GM19438 (cell line): ENCODE results near the gene AMZ2.
A peak's percentile ranks its signal among the peaks of the same experiment; 100 is the strongest.
"Not testable (repeated sequence)": the region's sequence is repeated elsewhere in the genome, so short reads cannot be mapped to it uniquely, and the experiment has no call there.

Source experiments
- ATAC-seq: cut with Tn5 transposase; IDR thresholded peaks from one replicate; pipeline ENCODE4 v1.9.1; 2021; ENCODE audit warnings: low read depth; ENCODE audit not compliant: unreplicated experiment

The AMZ2 gene

DNA sequence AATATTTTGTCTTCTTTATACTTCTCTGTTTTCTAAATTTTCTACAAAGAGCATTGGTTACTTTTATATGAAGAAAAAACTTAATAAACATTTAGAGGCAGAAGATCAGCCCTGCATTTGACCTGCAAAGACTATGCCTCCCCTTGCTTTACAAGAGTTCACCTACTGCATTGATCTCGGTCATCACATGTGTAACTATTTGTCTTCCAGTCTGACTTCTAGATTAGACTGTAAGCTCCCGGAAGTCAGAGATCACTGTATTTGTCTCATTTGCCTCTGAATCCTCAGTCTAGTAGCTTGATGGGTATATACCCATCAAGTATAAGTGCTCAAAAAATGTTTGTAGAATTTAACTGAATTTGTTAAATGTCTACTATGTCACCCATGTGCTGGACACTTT lies 27.7 kb upstream of the AMZ2 start:
- not testable (repeated sequence) for ATAC-seq

DNA sequence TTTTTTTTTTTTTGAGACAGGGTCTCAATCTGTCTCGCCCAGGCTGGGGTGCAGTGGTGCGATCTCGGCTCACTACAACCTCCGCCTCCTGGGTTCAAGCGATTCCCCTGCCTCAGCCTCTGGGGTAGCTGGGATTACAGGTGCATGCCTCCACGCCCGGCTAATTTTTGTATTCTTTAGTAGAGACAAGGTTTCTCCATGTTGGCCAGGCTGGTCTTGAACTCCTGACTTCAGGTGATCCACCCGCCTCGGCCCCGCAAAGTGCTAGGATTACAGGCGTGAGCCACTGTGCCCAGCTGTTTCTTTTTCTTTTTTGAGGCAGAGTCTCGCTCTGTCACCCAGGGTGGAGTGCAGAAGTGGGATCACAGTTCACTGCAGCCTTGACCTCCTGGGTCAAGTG lies 27.1 kb upstream of the AMZ2 start:
- not testable (repeated sequence) for ATAC-seq

- no peak for ATAC-seq
Measured at GRCh38 chr17:68221786-68222185, 26.1 kb upstream of the AMZ2 start.

DNA sequence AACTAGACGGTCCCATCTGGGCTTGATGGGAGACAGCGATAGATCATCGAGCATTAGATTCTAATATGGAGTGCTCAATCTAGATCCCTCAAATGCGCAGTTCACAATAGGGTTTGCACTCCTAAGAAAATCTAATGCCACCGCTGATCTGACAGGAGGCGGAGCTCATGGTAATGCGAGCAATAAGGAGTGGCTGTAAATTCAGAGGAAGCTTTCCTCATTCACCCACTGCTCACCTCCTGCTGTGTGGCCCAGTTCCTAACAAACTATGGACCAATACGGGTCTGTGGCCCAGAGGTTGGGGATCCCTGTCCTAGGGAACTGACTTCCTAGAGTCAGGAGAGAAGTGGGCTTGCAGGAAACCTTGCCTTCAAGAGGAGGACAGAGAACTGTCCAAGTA lies 25.2 kb upstream of the AMZ2 start:
- no peak for ATAC-seq

GRCh38 chr17:68225055-68225454 lies 22.8 kb upstream of the AMZ2 start:
- not testable (repeated sequence) for ATAC-seq

DNA sequence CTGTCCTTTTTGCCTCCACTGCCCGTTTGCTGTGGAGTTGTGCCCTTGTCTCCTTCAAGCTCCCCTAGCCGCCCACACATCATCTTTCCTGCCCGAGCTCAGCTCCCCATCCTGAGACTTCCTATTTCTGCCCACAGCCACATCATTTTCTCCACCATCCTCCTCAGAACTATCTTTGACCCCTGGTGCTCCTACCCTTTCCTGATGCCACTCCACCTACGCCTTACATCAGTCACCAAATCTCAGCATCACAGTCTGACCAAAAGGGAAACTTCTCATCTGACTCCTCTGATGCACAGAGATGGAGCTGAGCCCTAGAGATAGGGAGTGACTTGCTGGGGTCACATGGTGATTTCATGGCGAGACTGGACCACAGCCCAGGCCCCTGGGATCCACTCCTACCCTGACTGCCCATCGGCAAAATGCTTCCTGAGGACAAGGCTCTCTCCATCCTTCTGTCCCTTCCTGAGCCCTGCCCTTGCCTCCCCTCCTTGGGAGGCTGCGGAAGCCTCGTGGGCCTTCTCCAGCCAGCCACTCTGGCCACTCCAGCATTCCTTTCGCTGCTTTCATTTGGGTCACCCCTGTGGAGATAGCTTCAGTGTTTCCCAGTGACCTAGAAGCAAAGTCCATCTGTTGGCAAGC lies 19.7 kb upstream of the AMZ2 start:
- ATAC-seq: not testable (repeated sequence)

GRCh38 chr17:68228817-68229570 lies 18.8 kb upstream of the AMZ2 start:
- ATAC-seq: no peak

DNA sequence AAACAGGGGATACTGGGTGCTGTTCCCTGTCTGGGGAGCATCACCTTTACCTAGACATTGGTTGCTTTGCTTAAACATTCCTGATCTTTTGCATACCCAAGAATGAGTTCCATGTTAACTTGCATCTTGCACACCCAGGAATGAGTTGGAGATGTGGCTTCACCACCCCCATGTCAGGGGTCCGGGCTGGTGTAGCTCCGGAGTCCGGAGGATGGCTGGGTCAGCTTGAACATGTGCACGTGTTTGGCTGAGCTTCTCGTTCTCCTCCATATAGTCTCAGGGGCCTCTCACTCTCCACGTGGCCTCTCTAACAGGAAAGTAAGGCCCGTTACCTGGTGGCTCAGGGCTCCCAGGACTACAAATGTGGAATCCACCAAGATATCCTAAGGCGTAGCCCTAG lies 18.2 kb upstream of the AMZ2 start:
- ATAC-seq: no peak

- ATAC-seq: not testable (repeated sequence)
Measured at GRCh38 chr17:68231131-68231530, 16.7 kb upstream of the AMZ2 start.

- ATAC-seq: no peak
Measured at GRCh38 chr17:68231541-68231940, 16.3 kb upstream of the AMZ2 start.

DNA sequence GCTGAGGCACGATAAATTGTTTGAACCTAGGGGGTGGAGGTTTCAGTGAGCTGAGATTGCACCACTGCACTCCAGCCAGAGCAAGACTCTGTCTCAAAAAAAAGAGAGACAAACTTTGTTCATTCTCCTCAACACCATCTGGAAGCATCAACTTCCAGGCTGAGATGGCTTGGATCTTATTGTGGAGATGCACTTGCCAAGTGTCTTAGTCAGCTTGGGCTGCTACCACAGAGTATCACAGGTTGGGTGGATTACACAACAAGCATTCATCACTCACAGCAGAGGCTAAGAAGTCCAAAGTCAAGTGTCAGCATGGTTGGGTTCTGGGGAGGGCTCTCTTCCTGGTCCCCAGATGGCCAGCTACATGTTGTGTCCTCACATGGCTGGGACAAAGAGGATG lies 15.1 kb upstream of the AMZ2 start:
- ATAC-seq: not testable (repeated sequence)

- ATAC-seq: not testable (repeated sequence)
Measured at GRCh38 chr17:68234726-68235335, 13.0 kb upstream of the AMZ2 start.

- not testable (repeated sequence) for ATAC-seq
Measured at GRCh38 chr17:68235336-68235791, 12.5 kb upstream of the AMZ2 start.

GRCh38 chr17:68237369-68238163 lies 10.3 kb upstream of the AMZ2 start:
- peak; percentile 71 for ATAC-seq

DNA sequence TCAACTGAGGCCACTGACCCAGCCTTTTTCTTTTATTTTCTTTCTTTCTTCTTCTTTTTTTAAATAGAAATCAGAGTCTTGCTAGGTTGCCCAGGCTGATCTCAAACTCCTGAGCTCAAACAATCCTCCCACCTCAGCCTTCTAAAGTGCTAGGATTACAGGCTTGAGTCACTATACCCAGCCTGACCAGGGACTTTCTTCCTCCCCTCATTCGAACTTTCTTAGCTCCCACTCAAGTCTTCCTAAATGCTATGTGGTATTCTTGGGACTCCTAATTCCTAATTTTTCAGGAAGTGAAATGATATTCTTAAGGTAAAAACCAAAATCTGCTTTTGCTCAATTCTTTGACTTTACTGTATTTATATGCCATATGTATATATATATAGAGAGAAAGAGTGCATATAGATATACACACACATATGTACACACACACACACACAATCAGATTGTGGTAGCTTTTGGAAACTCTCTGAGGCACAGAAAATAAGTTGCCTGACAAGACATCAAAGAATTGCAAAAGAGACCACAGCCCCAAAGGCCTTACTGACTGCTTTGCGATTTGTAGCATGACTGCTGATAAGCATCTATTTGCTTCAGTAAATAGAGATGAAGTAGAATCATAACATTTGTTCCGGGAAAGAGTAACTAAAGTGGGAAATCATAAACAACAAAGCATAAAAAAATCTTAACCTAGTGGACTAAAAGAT lies 9.5 kb upstream of the AMZ2 start:
- ATAC-seq: no peak

DNA sequence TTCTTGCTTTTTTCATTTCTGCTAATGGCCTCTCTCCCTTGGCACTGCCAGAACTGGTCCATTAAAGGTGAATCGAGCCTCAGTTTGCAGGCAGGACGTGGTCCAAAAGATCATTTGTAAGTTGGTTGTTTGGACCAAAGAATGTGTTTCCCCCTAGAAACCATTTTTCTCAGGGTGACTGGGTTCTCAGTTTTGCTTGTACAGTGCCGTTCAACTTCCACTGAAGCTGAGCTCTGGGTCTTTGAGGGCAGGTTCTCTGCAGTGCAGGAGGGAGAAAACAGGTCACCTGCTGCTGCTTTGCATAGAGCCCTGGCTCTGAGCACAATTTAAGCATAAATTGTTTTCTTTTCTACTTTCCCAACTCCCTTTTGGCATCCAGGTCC lies 9.0 kb upstream of the AMZ2 start:
- no peak for ATAC-seq

GRCh38 chr17:68239632-68240366 lies 8.0 kb upstream of the AMZ2 start:
- ATAC-seq: no peak

- ATAC-seq: no peak
Measured at GRCh38 chr17:68246271-68247028, 1.4 kb upstream of the AMZ2 start.
